ENCODE measurements around the gene BEND2. TPM values are rescaled to one million over a fixed set of nuclear protein-coding genes. Genes with fewer than 3 reads are reported as not detected.

BEND2 gene
- total and polyA plus RNA-seq, 10 of the 15 experiments (the other 5 are each of a cell fraction or from before 2014, with no cell fraction given), result not detected

DNA sequence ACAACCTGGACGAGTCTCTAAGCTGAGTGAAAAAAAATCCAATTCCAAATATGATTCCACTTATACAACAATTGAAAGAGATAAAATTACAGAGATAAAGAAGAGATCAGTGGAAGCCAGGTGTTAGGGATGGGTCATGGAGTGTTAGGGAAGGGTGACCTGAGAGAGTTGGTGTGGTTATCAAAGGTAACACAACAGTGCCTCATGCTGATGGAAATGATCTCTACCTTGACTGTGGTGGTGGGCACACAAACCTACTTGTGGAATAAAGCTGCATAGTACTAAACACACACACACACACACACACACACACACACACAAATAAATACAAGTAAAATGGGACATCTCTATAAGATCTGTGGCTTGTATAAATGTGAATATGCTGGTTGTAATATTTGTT is 26.0 kb downstream of the BEND2 start:
- RAD21 ChIA-PET (ENCODE audit: unreplicated experiment), result no interaction called here
- TF ChIP-seq PAX5 (IDR thresholded peaks at IDR 0.05; ENCODE audit: borderline replicate concordance, low read depth, low read length) (no peak), GATAD2B (conservative IDR thresholded peaks at IDR 0.05; ENCODE audit: low read depth) (no peak), IRF4 (IDR thresholded peaks at IDR 0.05; ENCODE audit: low read depth, low read length) (no peak), SMARCA5 (IDR thresholded peaks at IDR 0.05) (no peak), ETV6 (conservative IDR thresholded peaks at IDR 0.05 in 1 of 2, IDR thresholded peaks at IDR 0.05 in 1 of 2; ENCODE audit: borderline replicate concordance in 1 of 2, low read depth in 1 of 2) (no peak), NR2C2 (IDR thresholded peaks at IDR 0.05; ENCODE audit: borderline replicate concordance, control insufficient read depth, insufficient read length, low read depth) (no peak), BRCA1 (IDR thresholded peaks at IDR 0.05; ENCODE audit: low read depth, low read length) (no peak), YBX1 (IDR thresholded peaks at IDR 0.05) (no peak), NFXL1 (IDR thresholded peaks at IDR 0.05; ENCODE audit: borderline replicate concordance) (no peak), NR2F1 (conservative IDR thresholded peaks at IDR 0.05) (no peak), SRF (IDR thresholded peaks at IDR 0.05; ENCODE audit: low read depth in 2 of 2, low read length in 2 of 2) (no peak), STAT3 (IDR thresholded peaks at IDR 0.05; ENCODE audit: low read depth, low read length) (no peak), CBX5 (IDR thresholded peaks at IDR 0.05; ENCODE audit: low read depth) (no peak)
- TF ChIP-seq, protein P1, sequence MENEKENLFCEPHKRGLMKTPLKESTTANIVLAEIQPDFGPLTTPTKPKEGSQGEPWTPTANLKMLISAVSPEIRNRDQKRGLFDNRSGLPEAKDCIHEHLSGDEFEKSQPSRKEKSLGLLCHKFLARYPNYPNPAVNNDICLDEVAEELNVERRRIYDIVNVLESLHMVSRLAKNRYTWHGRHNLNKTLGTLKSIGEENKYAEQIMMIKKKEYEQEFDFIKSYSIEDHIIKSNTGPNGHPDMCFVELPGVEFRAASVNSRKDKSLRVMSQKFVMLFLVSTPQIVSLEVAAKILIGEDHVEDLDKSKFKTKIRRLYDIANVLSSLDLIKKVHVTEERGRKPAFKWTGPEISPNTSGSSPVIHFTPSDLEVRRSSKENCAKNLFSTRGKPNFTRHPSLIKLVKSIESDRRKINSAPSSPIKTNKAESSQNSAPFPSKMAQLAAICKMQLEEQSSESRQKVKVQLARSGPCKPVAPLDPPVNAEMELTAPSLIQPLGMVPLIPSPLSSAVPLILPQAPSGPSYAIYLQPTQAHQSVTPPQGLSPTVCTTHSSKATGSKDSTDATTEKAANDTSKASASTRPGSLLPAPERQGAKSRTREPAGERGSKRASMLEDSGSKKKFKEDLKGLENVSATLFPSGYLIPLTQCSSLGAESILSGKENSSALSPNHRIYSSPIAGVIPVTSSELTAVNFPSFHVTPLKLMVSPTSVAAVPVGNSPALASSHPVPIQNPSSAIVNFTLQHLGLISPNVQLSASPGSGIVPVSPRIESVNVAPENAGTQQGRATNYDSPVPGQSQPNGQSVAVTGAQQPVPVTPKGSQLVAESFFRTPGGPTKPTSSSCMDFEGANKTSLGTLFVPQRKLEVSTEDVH (IDR thresholded peaks at IDR 0.05; ENCODE audit: low read depth, partially characterized antibody), result no peak
- TF ChIP-seq, protein P2, sequence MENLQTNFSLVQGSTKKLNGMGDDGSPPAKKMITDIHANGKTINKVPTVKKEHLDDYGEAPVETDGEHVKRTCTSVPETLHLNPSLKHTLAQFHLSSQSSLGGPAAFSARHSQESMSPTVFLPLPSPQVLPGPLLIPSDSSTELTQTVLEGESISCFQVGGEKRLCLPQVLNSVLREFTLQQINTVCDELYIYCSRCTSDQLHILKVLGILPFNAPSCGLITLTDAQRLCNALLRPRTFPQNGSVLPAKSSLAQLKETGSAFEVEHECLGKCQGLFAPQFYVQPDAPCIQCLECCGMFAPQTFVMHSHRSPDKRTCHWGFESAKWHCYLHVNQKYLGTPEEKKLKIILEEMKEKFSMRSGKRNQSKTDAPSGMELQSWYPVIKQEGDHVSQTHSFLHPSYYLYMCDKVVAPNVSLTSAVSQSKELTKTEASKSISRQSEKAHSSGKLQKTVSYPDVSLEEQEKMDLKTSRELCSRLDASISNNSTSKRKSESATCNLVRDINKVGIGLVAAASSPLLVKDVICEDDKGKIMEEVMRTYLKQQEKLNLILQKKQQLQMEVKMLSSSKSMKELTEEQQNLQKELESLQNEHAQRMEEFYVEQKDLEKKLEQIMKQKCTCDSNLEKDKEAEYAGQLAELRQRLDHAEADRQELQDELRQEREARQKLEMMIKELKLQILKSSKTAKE (IDR thresholded peaks at IDR 0.05; ENCODE audit: low read depth, poor library complexity, severe bottlenecking), result no peak
- TF ChIP-seq, protein P3, sequence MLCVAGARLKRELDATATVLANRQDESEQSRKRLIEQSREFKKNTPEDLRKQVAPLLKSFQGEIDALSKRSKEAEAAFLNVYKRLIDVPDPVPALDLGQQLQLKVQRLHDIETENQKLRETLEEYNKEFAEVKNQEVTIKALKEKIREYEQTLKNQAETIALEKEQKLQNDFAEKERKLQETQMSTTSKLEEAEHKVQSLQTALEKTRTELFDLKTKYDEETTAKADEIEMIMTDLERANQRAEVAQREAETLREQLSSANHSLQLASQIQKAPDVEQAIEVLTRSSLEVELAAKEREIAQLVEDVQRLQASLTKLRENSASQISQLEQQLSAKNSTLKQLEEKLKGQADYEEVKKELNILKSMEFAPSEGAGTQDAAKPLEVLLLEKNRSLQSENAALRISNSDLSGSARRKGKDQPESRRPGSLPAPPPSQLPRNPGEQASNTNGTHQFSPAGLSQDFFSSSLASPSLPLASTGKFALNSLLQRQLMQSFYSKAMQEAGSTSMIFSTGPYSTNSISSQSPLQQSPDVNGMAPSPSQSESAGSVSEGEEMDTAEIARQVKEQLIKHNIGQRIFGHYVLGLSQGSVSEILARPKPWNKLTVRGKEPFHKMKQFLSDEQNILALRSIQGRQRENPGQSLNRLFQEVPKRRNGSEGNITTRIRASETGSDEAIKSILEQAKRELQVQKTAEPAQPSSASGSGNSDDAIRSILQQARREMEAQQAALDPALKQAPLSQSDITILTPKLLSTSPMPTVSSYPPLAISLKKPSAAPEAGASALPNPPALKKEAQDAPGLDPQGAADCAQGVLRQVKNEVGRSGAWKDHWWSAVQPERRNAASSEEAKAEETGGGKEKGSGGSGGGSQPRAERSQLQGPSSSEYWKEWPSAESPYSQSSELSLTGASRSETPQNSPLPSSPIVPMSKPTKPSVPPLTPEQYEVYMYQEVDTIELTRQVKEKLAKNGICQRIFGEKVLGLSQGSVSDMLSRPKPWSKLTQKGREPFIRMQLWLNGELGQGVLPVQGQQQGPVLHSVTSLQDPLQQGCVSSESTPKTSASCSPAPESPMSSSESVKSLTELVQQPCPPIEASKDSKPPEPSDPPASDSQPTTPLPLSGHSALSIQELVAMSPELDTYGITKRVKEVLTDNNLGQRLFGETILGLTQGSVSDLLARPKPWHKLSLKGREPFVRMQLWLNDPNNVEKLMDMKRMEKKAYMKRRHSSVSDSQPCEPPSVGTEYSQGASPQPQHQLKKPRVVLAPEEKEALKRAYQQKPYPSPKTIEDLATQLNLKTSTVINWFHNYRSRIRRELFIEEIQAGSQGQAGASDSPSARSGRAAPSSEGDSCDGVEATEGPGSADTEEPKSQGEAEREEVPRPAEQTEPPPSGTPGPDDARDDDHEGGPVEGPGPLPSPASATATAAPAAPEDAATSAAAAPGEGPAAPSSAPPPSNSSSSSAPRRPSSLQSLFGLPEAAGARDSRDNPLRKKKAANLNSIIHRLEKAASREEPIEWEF (IDR thresholded peaks at IDR 0.05; ENCODE audit: insufficient replicate concordance, low read depth, low read length), result no peak

More for the DNA sequence above, 26.0 kb downstream of the BEND2 start:
- no peak for DNase-seq (ENCODE audit: low read depth, low spot score)
- ChIA-PET POLR2A (no interaction called here), CTCF (no interaction called here), SMC1A (ENCODE audit: uncharacterized antibody, unreplicated experiment) (interaction anchor here (0.7 kb wide), 1 partner anchor 1994 kb away, joined by 3 read pairs; no protein-coding TSS in a partner anchor)
- FAIRE-seq, result no peak
- Histone ChIP-seq H3K4me1 (ENCODE audit: control insufficient read depth, insufficient read depth, low read length) (no peaks in the 10 kb centered on the region), H3K9ac (ENCODE audit: control insufficient read depth, insufficient read depth, low read length) (no peak overlapping the region), H3K27ac (ENCODE audit: control insufficient read depth, insufficient read depth) (no peak overlapping the region), H2AFZ (ENCODE audit: control insufficient read depth, low read depth, low read length) (no peak overlapping the region), H3K4me2 (ENCODE audit: control insufficient read depth, insufficient read depth) (no peak overlapping the region), H3K27me3 (replicated peaks in 1 of 2; ENCODE audit: control insufficient read depth in 2 of 2, insufficient read depth in 2 of 2, low read length in 1 of 2) (no peaks in the 10 kb centered on the region), H3K9me3 (replicated peaks; ENCODE audit: control insufficient read depth, insufficient read depth, low read length) (no peaks in the 10 kb centered on the region), H3K4me3 (no peak overlapping the region), H3K79me2 (ENCODE audit: control insufficient read depth, insufficient read depth, low read length) (no peaks in the 10 kb centered on the region), H3K36me3 (ENCODE audit: control insufficient read depth in 2 of 2, insufficient read depth in 2 of 2, low read length in 1 of 2) (no peaks in the 10 kb centered on the region), H4K20me1 (ENCODE audit: control insufficient read depth, insufficient read depth) (no peaks in the 10 kb centered on the region)
- in situ Hi-C loops (cut with MboI), result no loop called here
- 0% methylated on average over 1 of the region's 1 CpG for WGBS (ENCODE audit: insufficient coverage, insufficient replicate concordance, low lambda C conversion rate, missing lambda C conversion rate)
- ATAC-seq, result no peak
- no TSS peak for BruUV-seq (replicated peaks)
- intact Hi-C loops (cut with micrococcal nuclease; ENCODE audit: unreplicated experiment), result no loop called here

Measured in GM12878 (cell line).